Testis (tissue), 2 donors: ENCODE data around the gene GABARAP.

Source experiments
- CTCF ChIP-seq, 3 experiments: fragments of 450-650 bp in 2 of 3; fragments of 200-600 bp in 1 of 3; sonication (generic) in 1 of 3; IDR thresholded peaks; one replicate each; pipeline ENCODE4 v1.5.1; 2016 to 2019; ENCODE audit warnings: antibody characterized with exemption in 3 of 3, mild to moderate bottlenecking in 2 of 3, moderate library complexity in 1 of 3
- POLR2A ChIP-seq: fragments of 450-650 bp; IDR thresholded peaks from one replicate; pipeline ENCODE4 v1.6.1; 2017; ENCODE audit warnings: antibody characterized with exemption, mild to moderate bottlenecking, moderate library complexity

GRCh38 chr17:7207120-7208001 is 34.9 kb downstream of the GABARAP start:
- TF ChIP-seq CTCF (IDR thresholded peaks at IDR 0.05) = no peak
- TF ChIP-seq POLR2A = no peak
